Measurements from ENCODE around the gene DNAAF5. TPM values are rescaled to one million over a fixed set of nuclear protein-coding genes. Genes with fewer than 3 reads are reported as not detected.

The DNAAF5 gene
- polyA plus RNA-seq, 1 of the 3 experiments (the other 2 are of a cell fraction) = 58.5 TPM

DNA sequence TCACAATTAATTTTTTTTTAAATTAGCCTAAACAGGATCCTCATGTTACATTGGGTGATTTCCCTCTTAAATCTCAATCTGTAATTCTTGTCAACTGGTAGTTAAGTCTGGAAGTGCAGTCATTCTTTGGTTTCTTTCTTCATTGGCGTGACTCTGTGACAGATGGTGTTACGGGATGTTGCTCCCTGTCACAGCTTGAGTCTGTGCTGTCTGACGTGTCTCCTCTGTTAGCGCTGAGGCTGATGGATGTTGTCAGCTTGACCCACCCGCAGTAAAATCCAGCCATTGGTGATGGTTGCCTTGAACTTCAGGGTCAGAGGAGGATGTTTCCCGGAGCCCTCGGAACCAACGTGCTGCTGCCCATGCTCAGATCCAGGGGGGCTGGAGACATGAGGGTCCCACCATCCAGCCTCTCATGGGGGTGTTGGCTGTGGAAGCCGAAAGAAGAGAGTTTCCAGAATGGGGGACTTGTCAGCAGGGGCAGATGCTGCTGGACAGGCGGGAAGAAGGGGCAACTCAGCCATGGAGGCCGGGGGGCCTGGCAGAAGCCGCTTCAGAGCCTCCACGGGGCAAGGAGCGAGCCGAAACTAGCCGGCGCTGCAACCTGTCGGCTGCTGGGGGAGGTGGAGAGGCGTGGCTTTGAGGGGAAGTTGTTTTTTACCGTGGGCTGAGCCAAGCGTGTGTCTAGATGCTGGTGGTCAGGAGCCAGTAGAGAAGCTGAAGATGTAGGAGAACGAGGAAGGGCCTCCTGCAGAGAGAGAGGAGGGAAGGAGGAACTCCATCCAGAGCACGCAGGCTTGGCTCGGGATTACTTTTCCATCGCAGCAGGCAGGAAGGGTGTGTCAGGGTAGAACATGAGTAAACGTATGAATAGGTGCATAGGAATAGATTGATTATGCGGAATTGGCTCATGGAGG lies 109.2 kb downstream of the DNAAF5 start:
- Histone ChIP-seq H3K9me3 (no peaks in the 10 kb centered on the region), H3K36me3 (replicated peaks in 1 of 2; ENCODE audit: control insufficient read depth in 1 of 2, insufficient read depth in 2 of 2, low read length in 1 of 2) (peaks cover 20 to 33% of the 10 kb centered on the region in 2 experiments), H3F3A (replicated peaks; ENCODE audit: insufficient read depth) (peaks cover 30% of the 10 kb centered on the region), H3K79me2 (ENCODE audit: insufficient read depth) (peaks cover 88% of the 10 kb centered on the region), H3K27me3 (ENCODE audit: insufficient read depth) (no peaks in the 10 kb centered on the region), H3K27ac (ENCODE audit: low read depth in 2 of 2, low read length in 1 of 2) (no peak overlapping the region; a peak in 1 of 4 replicates), H3K4me3 (ENCODE audit: low read depth in 2 of 2, low read length in 1 of 2) (no peak overlapping the region), H3K4me2 (no peak overlapping the region), H3K9me2 (no peaks in the 10 kb centered on the region), H4K20me1 (ENCODE audit: insufficient read depth) (peaks cover 22% of the 10 kb centered on the region), H2AFZ (ENCODE audit: low read depth) (no peak overlapping the region), H3K9ac (no peak overlapping the region), H3K4me1 (ENCODE audit: control insufficient read depth in 1 of 2, insufficient read depth in 2 of 2, low read depth in 1 of 2, low read length in 1 of 2) (peaks cover 12 to 23% of the 10 kb centered on the region in 2 experiments; a peak in 3 of 4 replicates)
- no peak for DNase-seq
- 90% methylated on average over 27 of the region's 27 CpGs for WGBS (ENCODE audit: low lambda C conversion rate)
- TF ChIP-seq, protein P1, sequence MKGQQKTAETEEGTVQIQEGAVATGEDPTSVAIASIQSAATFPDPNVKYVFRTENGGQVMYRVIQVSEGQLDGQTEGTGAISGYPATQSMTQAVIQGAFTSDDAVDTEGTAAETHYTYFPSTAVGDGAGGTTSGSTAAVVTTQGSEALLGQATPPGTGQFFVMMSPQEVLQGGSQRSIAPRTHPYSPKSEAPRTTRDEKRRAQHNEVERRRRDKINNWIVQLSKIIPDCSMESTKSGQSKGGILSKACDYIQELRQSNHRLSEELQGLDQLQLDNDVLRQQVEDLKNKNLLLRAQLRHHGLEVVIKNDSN (IDR thresholded peaks at IDR 0.05; ENCODE audit: borderline replicate concordance, low read depth) = no peak
- TF ChIP-seq CHD2 (IDR thresholded peaks at IDR 0.05; ENCODE audit: low read length, partially characterized antibody) (no peak), MEF2A (IDR thresholded peaks at IDR 0.05; ENCODE audit: borderline replicate concordance, low read depth) (no peak), MXI1 (IDR thresholded peaks at IDR 0.05; ENCODE audit: low read depth, low read length) (no peak), EZH2phosphoT487 (IDR thresholded peaks at IDR 0.05; ENCODE audit: borderline replicate concordance, low read depth) (no peak), SMC3 (IDR thresholded peaks at IDR 0.05; ENCODE audit: low read depth, low read length) (no peak), RXRA (IDR thresholded peaks at IDR 0.05; ENCODE audit: borderline replicate concordance, low read depth) (no peak), TEAD4 (IDR thresholded peaks at IDR 0.05; ENCODE audit: borderline replicate concordance, insufficient read depth) (no peak), GABPA (IDR thresholded peaks at IDR 0.05; ENCODE audit: low read depth) (no peak), RFX5 (IDR thresholded peaks at IDR 0.05; ENCODE audit: low read length) (no peak)
- TF ChIP-seq, protein P2, sequence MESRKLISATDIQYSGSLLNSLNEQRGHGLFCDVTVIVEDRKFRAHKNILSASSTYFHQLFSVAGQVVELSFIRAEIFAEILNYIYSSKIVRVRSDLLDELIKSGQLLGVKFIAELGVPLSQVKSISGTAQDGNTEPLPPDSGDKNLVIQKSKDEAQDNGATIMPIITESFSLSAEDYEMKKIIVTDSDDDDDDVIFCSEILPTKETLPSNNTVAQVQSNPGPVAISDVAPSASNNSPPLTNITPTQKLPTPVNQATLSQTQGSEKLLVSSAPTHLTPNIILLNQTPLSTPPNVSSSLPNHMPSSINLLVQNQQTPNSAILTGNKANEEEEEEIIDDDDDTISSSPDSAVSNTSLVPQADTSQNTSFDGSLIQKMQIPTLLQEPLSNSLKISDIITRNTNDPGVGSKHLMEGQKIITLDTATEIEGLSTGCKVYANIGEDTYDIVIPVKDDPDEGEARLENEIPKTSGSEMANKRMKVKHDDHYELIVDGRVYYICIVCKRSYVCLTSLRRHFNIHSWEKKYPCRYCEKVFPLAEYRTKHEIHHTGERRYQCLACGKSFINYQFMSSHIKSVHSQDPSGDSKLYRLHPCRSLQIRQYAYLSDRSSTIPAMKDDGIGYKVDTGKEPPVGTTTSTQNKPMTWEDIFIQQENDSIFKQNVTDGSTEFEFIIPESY (IDR thresholded peaks at IDR 0.05; ENCODE audit: borderline replicate concordance, low read depth) = no peak
- TF ChIP-seq, protein P3, sequence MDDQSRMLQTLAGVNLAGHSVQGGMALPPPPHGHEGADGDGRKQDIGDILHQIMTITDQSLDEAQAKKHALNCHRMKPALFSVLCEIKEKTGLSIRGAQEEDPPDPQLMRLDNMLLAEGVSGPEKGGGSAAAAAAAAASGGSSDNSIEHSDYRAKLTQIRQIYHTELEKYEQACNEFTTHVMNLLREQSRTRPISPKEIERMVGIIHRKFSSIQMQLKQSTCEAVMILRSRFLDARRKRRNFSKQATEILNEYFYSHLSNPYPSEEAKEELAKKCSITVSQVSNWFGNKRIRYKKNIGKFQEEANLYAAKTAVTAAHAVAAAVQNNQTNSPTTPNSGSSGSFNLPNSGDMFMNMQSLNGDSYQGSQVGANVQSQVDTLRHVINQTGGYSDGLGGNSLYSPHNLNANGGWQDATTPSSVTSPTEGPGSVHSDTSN (IDR thresholded peaks at IDR 0.05) = no peak
- TF ChIP-seq, protein P4, sequence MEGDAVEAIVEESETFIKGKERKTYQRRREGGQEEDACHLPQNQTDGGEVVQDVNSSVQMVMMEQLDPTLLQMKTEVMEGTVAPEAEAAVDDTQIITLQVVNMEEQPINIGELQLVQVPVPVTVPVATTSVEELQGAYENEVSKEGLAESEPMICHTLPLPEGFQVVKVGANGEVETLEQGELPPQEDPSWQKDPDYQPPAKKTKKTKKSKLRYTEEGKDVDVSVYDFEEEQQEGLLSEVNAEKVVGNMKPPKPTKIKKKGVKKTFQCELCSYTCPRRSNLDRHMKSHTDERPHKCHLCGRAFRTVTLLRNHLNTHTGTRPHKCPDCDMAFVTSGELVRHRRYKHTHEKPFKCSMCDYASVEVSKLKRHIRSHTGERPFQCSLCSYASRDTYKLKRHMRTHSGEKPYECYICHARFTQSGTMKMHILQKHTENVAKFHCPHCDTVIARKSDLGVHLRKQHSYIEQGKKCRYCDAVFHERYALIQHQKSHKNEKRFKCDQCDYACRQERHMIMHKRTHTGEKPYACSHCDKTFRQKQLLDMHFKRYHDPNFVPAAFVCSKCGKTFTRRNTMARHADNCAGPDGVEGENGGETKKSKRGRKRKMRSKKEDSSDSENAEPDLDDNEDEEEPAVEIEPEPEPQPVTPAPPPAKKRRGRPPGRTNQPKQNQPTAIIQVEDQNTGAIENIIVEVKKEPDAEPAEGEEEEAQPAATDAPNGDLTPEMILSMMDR (IDR thresholded peaks at IDR 0.05) = no peak
- TF ChIP-seq, protein P5, sequence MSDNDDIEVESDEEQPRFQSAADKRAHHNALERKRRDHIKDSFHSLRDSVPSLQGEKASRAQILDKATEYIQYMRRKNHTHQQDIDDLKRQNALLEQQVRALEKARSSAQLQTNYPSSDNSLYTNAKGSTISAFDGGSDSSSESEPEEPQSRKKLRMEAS (IDR thresholded peaks at IDR 0.05; ENCODE audit: low read depth) = no peak
- ChIA-PET POLR2A (no interaction called here), CTCF (interaction anchor here (0.6 to 11.8 kb wide), 16 partner anchors 8 to 131 kb away, joined by 3 to 112 read pairs (median 5); partner anchors contain the start of gene GET4)

Other genes starting within 250 kb of the DNAAF5 start
- gene PDGFA, start 206.9 kb upstream of the DNAAF5 start, polyA plus RNA-seq (2012; rRNA removed) = 13.5 and 18.9 TPM in 2 replicates
- gene PRKAR1B, start 582 bp downstream of the DNAAF5 start, polyA plus RNA-seq (2012; rRNA removed) = 50.5 and 63.7 TPM in 2 replicates
- gene SUN1, start 105.8 kb downstream of the DNAAF5 start, polyA plus RNA-seq (2012; rRNA removed) = 369 and 560 TPM in 2 replicates
- gene GET4, start 149.9 kb downstream of the DNAAF5 start, polyA plus RNA-seq (2012; rRNA removed) = 63.1 and 65.4 TPM in 2 replicates
- gene ADAP1, start 228.0 kb downstream of the DNAAF5 start, polyA plus RNA-seq (2012; rRNA removed) = 3.2 and 5.4 TPM in 2 replicates
- 7.6 TPM in 2 replicates for gene COX19, start 248.8 kb downstream of the DNAAF5 start, polyA plus RNA-seq (2012; rRNA removed)